Measurements from ENCODE around the gene KCNA5.

DNA sequence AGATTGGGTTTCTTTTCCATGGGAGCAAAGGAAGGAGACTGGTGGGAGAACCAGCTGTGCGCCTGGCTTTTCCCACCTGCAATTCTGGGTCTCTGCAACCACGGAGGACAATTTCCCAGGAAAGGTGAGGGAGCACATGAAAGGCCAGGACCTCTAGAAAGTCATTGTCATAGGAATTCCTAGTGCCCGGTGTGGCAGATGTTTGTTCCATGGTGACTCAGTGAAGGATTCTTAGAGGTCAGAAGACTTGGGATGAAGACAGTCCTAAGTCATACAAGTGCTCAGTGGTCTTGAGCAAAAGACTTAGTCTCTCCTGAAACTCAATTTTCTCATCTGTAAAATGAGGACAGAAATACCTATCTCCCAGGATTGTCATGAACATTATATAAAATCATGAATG is 51.3 kb downstream of the KCNA5 start:
- TF ChIP-seq, protein P1, sequence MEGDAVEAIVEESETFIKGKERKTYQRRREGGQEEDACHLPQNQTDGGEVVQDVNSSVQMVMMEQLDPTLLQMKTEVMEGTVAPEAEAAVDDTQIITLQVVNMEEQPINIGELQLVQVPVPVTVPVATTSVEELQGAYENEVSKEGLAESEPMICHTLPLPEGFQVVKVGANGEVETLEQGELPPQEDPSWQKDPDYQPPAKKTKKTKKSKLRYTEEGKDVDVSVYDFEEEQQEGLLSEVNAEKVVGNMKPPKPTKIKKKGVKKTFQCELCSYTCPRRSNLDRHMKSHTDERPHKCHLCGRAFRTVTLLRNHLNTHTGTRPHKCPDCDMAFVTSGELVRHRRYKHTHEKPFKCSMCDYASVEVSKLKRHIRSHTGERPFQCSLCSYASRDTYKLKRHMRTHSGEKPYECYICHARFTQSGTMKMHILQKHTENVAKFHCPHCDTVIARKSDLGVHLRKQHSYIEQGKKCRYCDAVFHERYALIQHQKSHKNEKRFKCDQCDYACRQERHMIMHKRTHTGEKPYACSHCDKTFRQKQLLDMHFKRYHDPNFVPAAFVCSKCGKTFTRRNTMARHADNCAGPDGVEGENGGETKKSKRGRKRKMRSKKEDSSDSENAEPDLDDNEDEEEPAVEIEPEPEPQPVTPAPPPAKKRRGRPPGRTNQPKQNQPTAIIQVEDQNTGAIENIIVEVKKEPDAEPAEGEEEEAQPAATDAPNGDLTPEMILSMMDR (IDR thresholded peaks at IDR 0.05): no peak
- TF ChIP-seq POLR2AphosphoS5 (IDR thresholded peaks at IDR 0.05) (no peak), EP300 (IDR thresholded peaks at IDR 0.05) (no peak), POLR2A (IDR thresholded peaks at IDR 0.05) (no peak)
